Spleen (tissue), 11 donors: Measurements from ENCODE around the gene TUBGCP2. TPM values are rescaled to one million over a fixed set of nuclear protein-coding genes. Genes with fewer than 3 reads are reported as not detected.

Experiments
- DNase-seq: peaks from one replicate; pipeline ENCODE4 v3.0.0-alpha.2; 2020
- H3K27ac ChIP-seq, 8 donors: fragments of 200-600 bp; sonication (generic) in 7 of 8; 1 replicate in 4 of 8; 2 replicates in 4 of 8; pipeline versions ENCODE4 v1.5.0 to v1.8.0; 2016 to 2021; ENCODE audit warnings: inconsistent platforms in 4 of 8, mild to moderate bottlenecking in 4 of 8, moderate library complexity in 1 of 8
- H3K27me3 ChIP-seq, 7 donors: fragments of 200-600 bp; sonication (generic) in 6 of 7; replicated peaks in 1 of 7; 1 replicate in 4 of 7; 2 replicates in 3 of 7; pipeline versions ENCODE4 v1.5.0 to v1.8.0; 2016 to 2021; ENCODE audit warnings: inconsistent platforms in 3 of 7, mild to moderate bottlenecking in 1 of 7
- H3K36me3 ChIP-seq, 6 donors: fragments of 200-600 bp; sonication (generic) in 5 of 6; 1 replicate in 4 of 6; 2 replicates in 2 of 6; pipeline versions ENCODE4 v1.5.0 to v1.8.0; 2016 to 2021; ENCODE audit warnings: inconsistent platforms in 2 of 6
- H3K4me1 ChIP-seq, 6 donors: fragments of 200-600 bp; sonication (generic) in 5 of 6; 1 replicate in 3 of 6; 2 replicates in 3 of 6; pipeline versions ENCODE4 v1.5.0 to v1.8.0; 2016 to 2021; ENCODE audit warnings: inconsistent platforms in 3 of 6
- H3K4me3 ChIP-seq, 8 donors: fragments of 200-600 bp; sonication (generic) in 7 of 8; 1 replicate in 4 of 8; 2 replicates in 4 of 8; pipeline versions ENCODE4 v1.5.0 to v1.8.0; 2016 to 2021; ENCODE audit warnings: inconsistent platforms in 4 of 8, mild to moderate bottlenecking in 4 of 8, moderate library complexity in 2 of 8
- H3K9me3 ChIP-seq, 8 donors: fragments of 200-600 bp; sonication (generic) in 7 of 8; 1 replicate in 4 of 8; 2 replicates in 4 of 8; pipeline versions ENCODE4 v1.5.0 to v1.8.0; 2016 to 2021; ENCODE audit warnings: inconsistent platforms in 4 of 8
- CTCF ChIP-seq, 11 experiments: fragments of 200-600 bp in 7 of 11; fragments of 450-650 bp in 4 of 11; sonication (generic) in 4 of 11; IDR thresholded peaks in 8 of 11; conservative IDR thresholded peaks in 3 of 11; 1 replicate in 7 of 11; 2 replicates in 4 of 11; pipeline versions ENCODE4 v1.4.0 to v1.8.0; 2016 to 2021; ENCODE audit warnings: antibody characterized with exemption in 11 of 11, inconsistent platforms in 4 of 11, mild to moderate bottlenecking in 1 of 11
- POLR2A ChIP-seq, 3 donors: fragments of 450-650 bp; IDR thresholded peaks; one replicate each; pipeline ENCODE4 v1.5.1; 2017; ENCODE audit warnings: antibody characterized with exemption in 3 of 3, mild to moderate bottlenecking in 1 of 3
- POLR2AphosphoS5 ChIP-seq, 3 donors: sonication (generic); formaldehyde crosslinking; IDR thresholded peaks; one replicate each; pipeline ENCODE4 v1.5.1; 2017; ENCODE audit warnings: antibody characterized with exemption in 3 of 3
- WGBS, 5 donors: extraction: QIAGEN DNeasy Blood & Tissue Kit in 3 of 5; methylation state at CpG; one replicate each; pipeline versions ENCODE4 v1.1.5 to v1.1.7; 2013 to 2018; 5-methylcytosine and 5-hydroxymethylcytosine counted together
- intact Hi-C: fragments of 100-400 bp; cut with DNase I; formaldehyde crosslinking; loops from one replicate; pipeline ENCODE4 v1.15.0; 2023; ENCODE audit warnings: low total_unique reads
- polyA plus RNA-seq, 3 donors: library from polyadenylated mRNA; stranded (reverse); fragments of 200-250 nt; gene quantifications; one replicate each; pipeline ENCODE4 v1.2.1, GENCODE V29; 2013
- total RNA-seq, 7 donors: library from RNA; depleted of rRNA in 3 of 7; stranded (reverse); fragments of >200 nt in 3 of 7; fragmentation: NEBNext Ultra II Directional in 4 of 7; extraction: Animal tissue kit (Norgen Biotek cat#: 25700) in 4 of 7; gene quantifications; one replicate each; pipeline versions ENCODE4 v1.1.0 to v1.2.1, GENCODE V29; 2016 to 2021
- donor health status: healthy with polysubstance abuse.
- donor health status: DM: no; HTN: no; CAD: no; lungs with moderate emphysema.
- donor health status: DM: no; HTN: no; CAD: no.
- donor health status: Bipolar disorder and iron deficiency.
- donor health status: healthy.
- donor health status: DM: no; HTN: no; CAD: no.
- donor health status: DM: yes; HTN: yes; CAD: no.

TUBGCP2 gene
- total and polyA plus RNA-seq, 10 donors, result 40.2 to 201 (median 57.6) TPM

GRCh38 chr10:133251388-133252222 lies 57.1 kb downstream of the TUBGCP2 start:
- intact Hi-C loops, result loop anchor here (10.0 kb wide), 1 partner anchor 107 kb away; no protein-coding TSS in a partner anchor
- TF ChIP-seq POLR2A (IDR thresholded peaks at IDR 0.05) (no peak), CTCF (IDR thresholded peaks at IDR 0.05 in 8 of 11, conservative IDR thresholded peaks at IDR 0.05 in 3 of 11) (no peak), POLR2AphosphoS5 (IDR thresholded peaks at IDR 0.05) (no peak)
- no peak overlapping the region for H3K4me3 ChIP-seq
- H3K36me3 ChIP-seq, result no peaks in the 10 kb centered on the region
- no peak for DNase-seq
- WGBS, 5 donors, result 70 to 81% (median 77%) methylated on average over 8 to 28 of the region's 28 CpGs
- H3K27ac ChIP-seq, result no peak overlapping the region
- H3K4me1 ChIP-seq, result peaks cover 0 to 13% (median 0%) of the 10 kb centered on the region in 6 donors
- H3K27me3 ChIP-seq, result peaks cover 0 to 59% (median 20%) of the 10 kb centered on the region in 7 donors
- no peaks in the 10 kb centered on the region for H3K9me3 ChIP-seq

GRCh38 chr10:133249975-133250754 lies 58.5 kb downstream of the TUBGCP2 start:
- Histone ChIP-seq H3K27ac (no peak overlapping the region), H3K4me1 (peaks cover 0 to 11% (median 0%) of the 10 kb centered on the region in 6 donors)
- no peak for DNase-seq

DNA sequence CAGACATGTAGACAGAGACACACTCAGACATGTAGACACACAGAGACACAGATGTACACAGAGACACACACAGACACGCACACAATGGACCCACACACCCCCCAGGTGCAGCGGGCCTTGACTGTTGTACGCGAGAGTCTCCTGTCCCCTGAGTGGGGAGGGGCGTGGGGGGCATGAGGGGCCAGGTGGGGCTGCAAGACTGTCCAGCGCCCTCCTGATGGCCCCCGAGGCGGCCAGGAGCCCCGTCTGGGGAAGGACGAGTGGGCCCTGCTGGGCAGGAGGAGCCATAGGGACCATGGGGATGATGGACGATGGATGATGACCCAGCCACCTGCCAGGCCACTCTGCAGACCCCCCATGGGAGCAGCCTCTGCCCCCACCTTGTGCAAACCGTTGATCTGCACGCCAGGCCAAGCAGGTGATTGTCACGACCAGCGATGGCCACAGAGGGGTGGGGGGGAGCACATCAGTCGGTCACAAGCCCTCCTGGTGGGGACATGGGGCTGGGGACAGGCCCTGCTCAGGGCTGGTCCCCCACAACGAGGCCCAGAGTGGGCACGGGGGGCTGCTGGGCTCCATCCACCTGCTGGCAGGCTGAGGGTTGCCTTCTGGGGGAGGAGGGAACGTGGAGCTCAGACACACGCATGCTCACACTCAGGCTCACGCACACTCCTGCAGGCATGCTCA lies 59.4 kb downstream of the TUBGCP2 start:
- Histone ChIP-seq H3K27me3 (peaks cover 0 to 72% (median 33%) of the 10 kb centered on the region in 7 donors), H3K36me3 (no peaks in the 10 kb centered on the region), H3K4me1 (peaks cover 0 to 11% (median 0%) of the 10 kb centered on the region in 6 donors), H3K9me3 (no peaks in the 10 kb centered on the region), H3K27ac (no peak overlapping the region), H3K4me3 (no peak overlapping the region)
- no peak for DNase-seq
- TF ChIP-seq POLR2A (IDR thresholded peaks at IDR 0.05) (no peak), CTCF (IDR thresholded peaks at IDR 0.05 in 8 of 11, conservative IDR thresholded peaks at IDR 0.05 in 3 of 11) (no peak)
- 74 to 81% (median 77%) methylated on average over 14 to 21 of the region's 21 CpGs for WGBS, 5 donors
- intact Hi-C loops, result no loop called here

More at GRCh38 chr10:133249975-133250754, 58.5 kb downstream of the TUBGCP2 start:
- no peak overlapping the region for H3K4me3 ChIP-seq
- H3K9me3 ChIP-seq, result no peaks in the 10 kb centered on the region
- 72 to 78% (median 75%) methylated on average over 11 of the region's 11 CpGs for WGBS, 5 donors
- TF ChIP-seq POLR2AphosphoS5 (IDR thresholded peaks at IDR 0.05), result no peak
- no peak for TF ChIP-seq CTCF (IDR thresholded peaks at IDR 0.05 in 8 of 11, conservative IDR thresholded peaks at IDR 0.05 in 3 of 11)
- no peak for TF ChIP-seq POLR2A (IDR thresholded peaks at IDR 0.05)
- intact Hi-C loops, result loop anchor here (10.0 kb wide), 1 partner anchor 105 kb away; no protein-coding TSS in a partner anchor
- peaks cover 0 to 68% (median 30%) of the 10 kb centered on the region in 7 donors for H3K27me3 ChIP-seq
- H3K36me3 ChIP-seq, result no peaks in the 10 kb centered on the region
